Heart left ventricle (tissue), 13 donors: Measurements from ENCODE around the gene LRRC1.

Source experiments
- POLR2A ChIP-seq, 2 donors: fragments of 450-650 bp; IDR thresholded peaks; one replicate each; pipeline ENCODE4 v1.6.1; 2017; ENCODE audit warnings: antibody characterized with exemption in 2 of 2, mild to moderate bottlenecking in 2 of 2, moderate library complexity in 2 of 2
- TF ChIP-seq, protein P1 (sequence below), 12 donors: fragments of 200-600 bp; sonication (generic) in 4 of 12; IDR thresholded peaks; one replicate each; pipeline versions ENCODE4 v1.5.0 to v1.8.0; 2018 to 2022; ENCODE audit warnings: antibody characterized with exemption in 12 of 12, mild to moderate bottlenecking in 5 of 12
- donor health status: ischemic (EF 13 %, LVEDD 7.1; RV severe dilation, severe dysfunction).
- donor health status: DM: no; HTN: yes; CAD: no.
- donor health status: DM: no; HTN: no; CAD: no.
- donor health status: ischemic (EF 25% LVEDD 6.9; RV normal size, moderate dysfunction).
- donor health status: ischemic (EF 25% LVEDD 5.7; RV mildly dilated, moderate dysfunction).
- donor health status: ischemic (EF 35%, LVEDD 5.7; RV mildly dilated, moderate dysfunction).
- donor health status: nonischemic (EF 11% LVEDD 7.7; RV severe dilation, severe dysfunction).
- donor health status: DM: yes; HTN: yes; CAD: no.
- donor health status: PGD.
- donor health status: ischemic (EF 29% LVEDD 5.4; RV normal size, mild dysfunction).
- donor health status: nonischemic (EF 23%, LVEDD 6.1; RV moderate dilation, normal function).

DNA sequence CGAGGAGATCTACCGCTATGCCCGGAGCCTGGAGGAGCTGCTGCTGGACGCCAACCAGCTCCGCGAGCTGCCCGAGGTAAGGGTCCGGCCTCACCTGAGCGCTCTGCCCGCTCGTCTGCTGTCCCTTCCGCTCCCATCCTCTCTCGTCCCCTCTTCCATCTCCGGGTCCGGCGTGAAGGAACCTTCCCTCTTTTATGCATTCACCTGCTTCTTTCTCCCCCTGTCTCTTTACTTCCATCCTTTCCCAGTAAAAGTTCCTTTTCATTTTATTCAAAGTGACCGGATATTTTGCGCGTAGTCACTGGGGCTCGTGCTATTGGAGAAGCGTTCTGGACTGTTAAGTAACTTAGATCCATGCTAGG, 516 bp downstream of the LRRC1 start:
- TF ChIP-seq, protein P1, sequence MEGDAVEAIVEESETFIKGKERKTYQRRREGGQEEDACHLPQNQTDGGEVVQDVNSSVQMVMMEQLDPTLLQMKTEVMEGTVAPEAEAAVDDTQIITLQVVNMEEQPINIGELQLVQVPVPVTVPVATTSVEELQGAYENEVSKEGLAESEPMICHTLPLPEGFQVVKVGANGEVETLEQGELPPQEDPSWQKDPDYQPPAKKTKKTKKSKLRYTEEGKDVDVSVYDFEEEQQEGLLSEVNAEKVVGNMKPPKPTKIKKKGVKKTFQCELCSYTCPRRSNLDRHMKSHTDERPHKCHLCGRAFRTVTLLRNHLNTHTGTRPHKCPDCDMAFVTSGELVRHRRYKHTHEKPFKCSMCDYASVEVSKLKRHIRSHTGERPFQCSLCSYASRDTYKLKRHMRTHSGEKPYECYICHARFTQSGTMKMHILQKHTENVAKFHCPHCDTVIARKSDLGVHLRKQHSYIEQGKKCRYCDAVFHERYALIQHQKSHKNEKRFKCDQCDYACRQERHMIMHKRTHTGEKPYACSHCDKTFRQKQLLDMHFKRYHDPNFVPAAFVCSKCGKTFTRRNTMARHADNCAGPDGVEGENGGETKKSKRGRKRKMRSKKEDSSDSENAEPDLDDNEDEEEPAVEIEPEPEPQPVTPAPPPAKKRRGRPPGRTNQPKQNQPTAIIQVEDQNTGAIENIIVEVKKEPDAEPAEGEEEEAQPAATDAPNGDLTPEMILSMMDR (IDR thresholded peaks at IDR 0.05), result no peak
- no peak for TF ChIP-seq POLR2A (IDR thresholded peaks at IDR 0.05)
